Nephron progenitor cell (in vitro differentiated cells): Measurements from ENCODE around the gene CSTPP1.

ENCODE experiments used
- DNase-seq: peaks from one replicate; pipeline ENCODE4 v3.0.0; 2021
- H3K27ac Mint-ChIP-seq: 2 replicates; pipeline ENCODE4 v1.8.0; 2021; ENCODE audit warnings: mild to moderate bottlenecking, moderate library complexity, mixed read lengths
- H3K27me3 Mint-ChIP-seq: 2 replicates; pipeline ENCODE4 v1.8.0; 2021; ENCODE audit warnings: mild to moderate bottlenecking, low read depth, mixed read lengths; ENCODE audit not compliant: poor library complexity
- H3K36me3 Mint-ChIP-seq: 2 replicates; pipeline ENCODE4 v1.8.0; 2021; ENCODE audit warnings: low read depth, mixed read lengths
- H3K4me1 Mint-ChIP-seq: 2 replicates; pipeline ENCODE4 v1.8.0; 2021; ENCODE audit warnings: mixed read lengths
- H3K4me3 Mint-ChIP-seq: 2 replicates; pipeline ENCODE4 v1.8.0; 2021; ENCODE audit warnings: mild to moderate bottlenecking, moderate library complexity, mixed read lengths
- H3K9me3 Mint-ChIP-seq: 2 replicates; pipeline ENCODE4 v1.8.0; 2021; ENCODE audit warnings: mild to moderate bottlenecking, moderate library complexity, mixed read lengths
- TF ChIP-seq, protein P1 (sequence below): fragments of 200-600 bp; sonication (generic); IDR thresholded peaks from 2 replicates; pipeline ENCODE4 v1.5.0; 2021; ENCODE audit warnings: antibody characterized with exemption

Gene CSTPP1

DNA sequence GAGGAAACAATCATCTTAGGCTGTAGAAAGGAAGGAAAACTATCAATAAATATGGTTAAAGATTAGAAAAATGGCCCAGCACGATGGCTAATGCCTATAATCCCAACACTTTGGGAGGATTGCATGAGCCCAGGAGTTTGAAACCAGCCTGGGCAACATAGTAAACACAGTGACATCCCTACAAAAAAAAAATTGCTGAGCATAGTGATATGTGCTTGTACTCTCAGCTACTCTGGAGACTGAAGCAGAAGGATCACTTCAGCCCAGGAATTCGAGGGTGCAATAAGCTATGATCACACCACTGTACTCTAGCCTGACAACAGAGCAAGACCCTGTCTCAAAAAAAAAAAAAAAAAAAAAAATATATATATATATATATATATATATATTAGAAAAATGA is 185.2 kb downstream of the CSTPP1 start:
- Mint-ChIP-seq H3K36me3 (peaks cover 22% of the 10 kb centered on the region), H3K27ac (peak overlapping the region; percentile 9), H3K27me3 (no peaks in the 10 kb centered on the region), H3K4me1 (peaks cover 40% of the 10 kb centered on the region), H3K4me3 (no peak overlapping the region), H3K9me3 (peaks cover 22% of the 10 kb centered on the region)
- DNase-seq, result no peak
- TF ChIP-seq, protein P1, sequence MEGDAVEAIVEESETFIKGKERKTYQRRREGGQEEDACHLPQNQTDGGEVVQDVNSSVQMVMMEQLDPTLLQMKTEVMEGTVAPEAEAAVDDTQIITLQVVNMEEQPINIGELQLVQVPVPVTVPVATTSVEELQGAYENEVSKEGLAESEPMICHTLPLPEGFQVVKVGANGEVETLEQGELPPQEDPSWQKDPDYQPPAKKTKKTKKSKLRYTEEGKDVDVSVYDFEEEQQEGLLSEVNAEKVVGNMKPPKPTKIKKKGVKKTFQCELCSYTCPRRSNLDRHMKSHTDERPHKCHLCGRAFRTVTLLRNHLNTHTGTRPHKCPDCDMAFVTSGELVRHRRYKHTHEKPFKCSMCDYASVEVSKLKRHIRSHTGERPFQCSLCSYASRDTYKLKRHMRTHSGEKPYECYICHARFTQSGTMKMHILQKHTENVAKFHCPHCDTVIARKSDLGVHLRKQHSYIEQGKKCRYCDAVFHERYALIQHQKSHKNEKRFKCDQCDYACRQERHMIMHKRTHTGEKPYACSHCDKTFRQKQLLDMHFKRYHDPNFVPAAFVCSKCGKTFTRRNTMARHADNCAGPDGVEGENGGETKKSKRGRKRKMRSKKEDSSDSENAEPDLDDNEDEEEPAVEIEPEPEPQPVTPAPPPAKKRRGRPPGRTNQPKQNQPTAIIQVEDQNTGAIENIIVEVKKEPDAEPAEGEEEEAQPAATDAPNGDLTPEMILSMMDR, result no peak

DNA sequence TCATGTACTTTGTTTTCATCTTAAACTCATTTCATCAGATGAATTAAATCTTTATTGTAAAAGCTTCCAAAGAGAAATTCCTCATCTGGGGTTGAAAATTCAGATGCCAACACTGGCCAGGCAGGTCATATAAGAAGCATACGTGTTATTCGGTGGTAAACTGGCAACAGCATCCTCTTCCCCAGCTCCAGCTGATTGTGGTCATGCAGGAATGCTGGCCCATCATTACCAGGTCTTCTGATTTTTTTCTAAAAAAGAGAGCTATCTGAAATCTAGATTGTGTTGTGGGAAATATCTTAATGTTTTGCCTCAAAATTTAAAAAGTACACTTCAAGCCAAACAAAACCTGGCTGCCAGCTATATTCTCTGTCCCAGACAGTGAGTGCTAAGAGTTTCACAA is 186.5 kb downstream of the CSTPP1 start:
- Mint-ChIP-seq H3K4me3 (no peak overlapping the region), H3K27ac (no peak overlapping the region)

DNA sequence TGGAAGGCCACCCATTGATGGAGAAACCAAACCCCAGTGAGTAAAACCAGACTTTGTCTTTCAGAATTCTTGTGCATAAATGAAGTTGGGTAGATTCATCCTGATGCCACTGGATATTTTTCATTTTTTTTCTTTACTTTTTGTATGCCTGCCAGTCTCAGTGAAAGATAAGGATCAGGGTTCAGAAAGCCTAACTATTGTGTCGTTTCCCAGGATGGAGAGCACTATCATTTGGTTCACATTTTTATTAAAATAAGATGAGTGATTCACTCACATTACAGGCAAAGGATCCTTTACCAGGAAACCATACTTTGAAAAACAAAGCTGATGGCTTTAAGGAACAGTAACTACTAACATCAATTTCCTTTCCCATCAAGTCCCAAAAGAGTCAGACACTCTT is 188.1 kb downstream of the CSTPP1 start:
- Mint-ChIP-seq H3K4me3 (no peak overlapping the region), H3K36me3 (peaks cover 4% of the 10 kb centered on the region), H3K27me3 (no peaks in the 10 kb centered on the region), H3K4me1 (peaks cover 47% of the 10 kb centered on the region), H3K9me3 (peaks cover 4% of the 10 kb centered on the region), H3K27ac (peak overlapping the region; percentile 91)
- TF ChIP-seq, protein P1, result no peak
- DNase-seq, result no peak

More for the DNA sequence above, 186.5 kb downstream of the CSTPP1 start:
- Mint-ChIP-seq H3K4me1 (peaks cover 40% of the 10 kb centered on the region), H3K36me3 (peaks cover 10% of the 10 kb centered on the region), H3K27me3 (no peaks in the 10 kb centered on the region), H3K9me3 (peaks cover 9% of the 10 kb centered on the region)
- DNase-seq, result no peak
- TF ChIP-seq, protein P1, result no peak

DNA sequence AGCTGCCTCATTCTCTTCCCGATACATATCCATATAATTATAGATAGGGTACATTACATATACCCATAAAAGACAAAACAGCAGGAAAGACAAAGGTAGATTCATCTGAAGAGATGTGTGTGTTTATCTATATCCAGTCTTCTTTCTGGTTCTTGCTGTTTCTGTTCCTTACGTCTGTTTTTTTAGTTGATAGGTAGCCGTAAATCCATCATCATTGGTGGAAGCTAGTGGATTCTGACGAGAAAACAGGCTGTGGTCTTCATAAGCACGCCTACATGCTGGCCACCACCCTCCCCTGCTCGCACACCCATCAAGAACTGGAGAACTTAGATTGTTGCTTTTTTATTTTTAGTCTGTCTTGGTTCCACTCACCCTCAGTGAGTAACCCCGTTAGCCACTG is 188.5 kb downstream of the CSTPP1 start:
- H3K4me3 Mint-ChIP-seq, result no peak overlapping the region
- H3K4me1 Mint-ChIP-seq, result peaks cover 48% of the 10 kb centered on the region
- no peaks in the 10 kb centered on the region for H3K27me3 Mint-ChIP-seq
- DNase-seq, result no peak
- peak overlapping the region; percentile 91 for H3K27ac Mint-ChIP-seq
- H3K36me3 Mint-ChIP-seq, result no peaks in the 10 kb centered on the region
- no peaks in the 10 kb centered on the region for H3K9me3 Mint-ChIP-seq
- TF ChIP-seq, protein P1, result no peak

DNA sequence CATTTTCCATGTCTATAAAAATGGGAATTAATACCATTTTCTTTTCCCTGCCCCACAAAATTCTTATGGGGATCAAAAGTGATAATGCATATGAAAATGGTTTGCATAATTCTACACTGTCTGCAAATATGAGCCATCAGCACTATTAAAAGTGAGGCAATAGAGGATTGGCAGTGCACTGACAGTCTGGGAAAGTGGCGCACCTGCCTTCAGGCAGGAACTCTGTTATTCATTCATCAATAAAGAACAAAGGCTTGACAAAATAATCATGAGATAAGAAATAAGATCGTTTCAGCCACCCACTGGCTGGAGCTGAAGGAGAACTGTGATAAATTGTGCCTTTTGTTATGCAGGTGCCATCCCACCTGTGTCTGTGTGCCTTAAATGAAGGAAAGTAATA is 190.7 kb downstream of the CSTPP1 start:
- TF ChIP-seq, protein P1, result no peak
- Mint-ChIP-seq H3K4me3 (no peak overlapping the region), H3K27me3 (no peaks in the 10 kb centered on the region), H3K27ac (no peak overlapping the region), H3K4me1 (peaks cover 52% of the 10 kb centered on the region), H3K9me3 (no peaks in the 10 kb centered on the region), H3K36me3 (no peaks in the 10 kb centered on the region)
- no peak for DNase-seq

DNA sequence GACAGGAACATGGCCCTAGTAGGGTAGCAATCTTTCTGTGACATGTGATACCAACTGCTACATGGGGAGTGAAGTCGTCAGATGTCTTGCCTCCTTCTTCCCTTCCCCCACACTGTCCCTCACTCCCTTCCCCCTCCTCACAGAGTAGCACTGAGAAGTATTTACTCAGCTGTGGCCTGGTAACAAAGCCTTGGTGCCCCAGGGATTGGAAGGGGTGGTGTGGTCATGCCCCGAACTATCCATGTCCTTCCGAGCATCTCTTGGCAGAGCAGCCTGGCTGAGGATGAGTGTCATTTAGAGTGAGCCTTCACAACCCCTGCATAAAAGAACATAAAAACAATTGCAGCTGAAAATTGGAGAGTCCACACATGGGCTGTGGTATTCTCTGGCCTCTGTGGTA is 194.0 kb downstream of the CSTPP1 start:
- TF ChIP-seq, protein P1, result no peak
- Mint-ChIP-seq H3K27ac (peak overlapping the region; percentile 80), H3K4me1 (peaks cover 37% of the 10 kb centered on the region), H3K27me3 (no peaks in the 10 kb centered on the region), H3K9me3 (no peaks in the 10 kb centered on the region), H3K36me3 (no peaks in the 10 kb centered on the region), H3K4me3 (no peak overlapping the region)
- DNase-seq, result no peak
